Measurements from ENCODE around the gene ADD3.

ADD3 gene

DNA sequence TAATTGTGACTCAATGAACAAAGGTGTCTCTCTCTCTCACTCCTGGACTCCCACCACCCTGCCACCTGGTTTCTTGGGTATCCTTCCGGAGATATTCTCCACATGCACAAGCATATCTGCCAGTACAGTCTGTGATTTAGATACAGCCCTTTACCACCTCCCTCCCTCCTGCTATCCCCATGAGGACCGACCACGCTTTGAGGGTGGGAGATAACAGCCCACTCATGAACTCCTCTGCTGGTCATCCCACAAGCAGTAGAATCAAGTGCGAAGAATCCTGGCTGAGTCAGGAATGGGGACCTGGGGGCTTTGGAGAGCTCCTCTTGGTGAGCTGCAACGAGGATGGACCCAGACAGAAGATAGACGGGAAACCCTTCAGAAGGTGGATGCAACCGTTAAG is 171.4 kb downstream of the ADD3 start:
- DNase-seq (ENCODE audit: low read depth), result no peak

DNA sequence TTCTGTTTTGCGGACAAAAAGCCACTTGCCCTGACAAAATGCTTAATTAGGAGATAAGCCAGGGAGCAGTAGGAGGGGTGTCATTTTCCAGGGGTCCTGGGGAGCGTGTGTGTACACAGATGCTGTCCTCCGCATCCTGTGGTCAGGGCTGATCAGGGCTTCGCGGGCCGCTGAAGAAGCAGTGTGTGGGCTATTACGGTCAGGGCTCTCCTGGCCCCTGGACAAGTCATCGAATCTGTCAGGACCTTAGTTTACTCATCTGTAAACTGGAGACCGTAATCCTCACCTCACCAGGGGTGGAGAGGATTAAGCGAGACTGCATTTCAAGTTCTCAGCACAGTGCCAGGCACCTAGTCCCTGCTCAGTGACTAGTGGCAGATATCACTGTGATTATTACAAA is 173.7 kb downstream of the ADD3 start:
- DNase-seq (ENCODE audit: low read depth), result no peak

DNA sequence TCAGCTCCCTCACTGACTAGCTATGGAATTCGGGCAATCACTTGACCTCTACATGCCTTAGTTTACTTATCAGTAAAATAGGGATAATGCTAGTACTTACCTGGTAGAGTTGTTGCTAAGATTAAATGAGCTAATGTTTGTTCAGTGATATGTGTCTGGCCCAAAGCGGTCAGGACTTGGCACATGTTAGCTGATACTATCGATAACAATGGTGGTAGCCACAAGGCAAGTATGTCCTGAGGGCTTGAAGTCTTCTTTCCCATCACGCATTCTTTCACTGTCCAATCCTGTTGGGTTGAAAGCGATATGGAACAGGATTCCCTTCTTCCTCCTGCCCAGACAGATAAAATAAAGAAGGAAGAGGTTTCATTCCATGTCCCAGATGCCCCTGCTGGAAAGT is 174.1 kb downstream of the ADD3 start:
- no peak for DNase-seq (ENCODE audit: low read depth)

DNA sequence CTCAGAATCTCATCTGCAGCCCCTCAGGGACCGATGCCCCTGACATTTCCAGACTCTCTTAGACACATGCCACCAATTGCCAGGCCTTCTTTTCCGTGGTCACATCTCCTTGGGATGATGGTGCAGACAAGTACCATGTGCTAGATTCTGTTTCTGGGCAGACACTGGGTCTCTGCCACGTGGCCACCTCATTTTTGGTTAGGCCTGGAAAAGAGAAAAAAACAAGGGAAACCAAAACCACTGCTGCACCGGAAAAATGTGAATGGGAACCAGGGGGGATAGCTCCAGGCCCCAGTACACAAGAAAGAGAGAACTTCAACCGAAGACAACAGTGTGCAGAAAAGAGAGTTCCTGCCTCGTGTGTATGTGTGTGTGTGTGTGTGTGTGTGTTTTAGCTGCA is 176.6 kb downstream of the ADD3 start:
- no peak for DNase-seq (ENCODE audit: low read depth)

Data from EH (cell line).